NK-92 treated with Interleukin-12 subunit alpha and Interleukin-12 subunit beta, amount 100 ng/mL, for 24 hours (cell line): ENCODE data around the gene UHMK1.
A peak's percentile ranks its signal among the peaks of the same experiment; 100 is the strongest.
"Not testable (repeated sequence)": the region's sequence is repeated elsewhere in the genome, so short reads cannot be mapped to it uniquely, and the experiment has no call there.

ENCODE experiments used
- DNase-seq: peaks from one replicate; lab custom pipeline; 2025; lab: John Stamatoyannopoulos, UW

UHMK1 gene, protein sequence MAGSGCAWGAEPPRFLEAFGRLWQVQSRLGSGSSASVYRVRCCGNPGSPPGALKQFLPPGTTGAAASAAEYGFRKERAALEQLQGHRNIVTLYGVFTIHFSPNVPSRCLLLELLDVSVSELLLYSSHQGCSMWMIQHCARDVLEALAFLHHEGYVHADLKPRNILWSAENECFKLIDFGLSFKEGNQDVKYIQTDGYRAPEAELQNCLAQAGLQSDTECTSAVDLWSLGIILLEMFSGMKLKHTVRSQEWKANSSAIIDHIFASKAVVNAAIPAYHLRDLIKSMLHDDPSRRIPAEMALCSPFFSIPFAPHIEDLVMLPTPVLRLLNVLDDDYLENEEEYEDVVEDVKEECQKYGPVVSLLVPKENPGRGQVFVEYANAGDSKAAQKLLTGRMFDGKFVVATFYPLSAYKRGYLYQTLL

DNA sequence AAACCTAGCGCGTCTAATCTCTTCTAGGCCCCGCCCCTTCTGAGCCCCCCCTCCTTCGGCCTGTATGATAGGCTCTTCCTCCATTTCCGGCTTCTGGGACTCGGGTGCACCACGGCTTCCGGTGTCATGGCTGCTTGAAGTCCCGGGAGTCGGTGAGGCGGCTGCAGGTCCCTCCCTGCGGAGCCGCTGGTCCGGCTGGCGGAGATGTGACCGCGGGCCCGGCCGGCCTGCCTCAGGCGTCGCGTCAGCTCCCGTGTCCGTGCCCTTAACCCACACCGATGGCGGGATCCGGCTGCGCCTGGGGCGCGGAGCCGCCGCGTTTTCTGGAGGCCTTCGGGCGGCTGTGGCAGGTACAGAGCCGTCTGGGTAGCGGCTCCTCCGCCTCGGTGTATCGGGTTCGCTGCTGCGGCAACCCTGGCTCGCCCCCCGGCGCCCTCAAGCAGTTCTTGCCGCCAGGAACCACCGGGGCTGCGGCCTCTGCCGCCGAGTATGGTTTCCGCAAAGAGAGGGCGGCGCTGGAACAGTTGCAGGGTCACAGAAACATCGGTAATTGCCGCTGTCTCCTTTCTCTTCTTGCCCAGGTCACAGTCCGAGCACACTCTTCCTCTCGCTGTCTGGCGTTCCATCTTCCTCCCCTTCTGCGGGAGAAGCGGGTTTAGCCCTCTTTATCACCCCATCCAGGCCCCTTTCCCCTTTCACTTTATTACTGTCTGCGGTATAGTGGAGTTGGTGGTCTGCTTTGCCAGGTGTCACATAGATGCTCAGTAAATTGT, at the start of gene UHMK1:
TSS of gene UHMK1 (plus strand) at position 96 of the 773 bp plus-strand sequence. CDS start at position 279, 183 bp downstream.
- DNase-seq, result peak; percentile 81

DNA sequence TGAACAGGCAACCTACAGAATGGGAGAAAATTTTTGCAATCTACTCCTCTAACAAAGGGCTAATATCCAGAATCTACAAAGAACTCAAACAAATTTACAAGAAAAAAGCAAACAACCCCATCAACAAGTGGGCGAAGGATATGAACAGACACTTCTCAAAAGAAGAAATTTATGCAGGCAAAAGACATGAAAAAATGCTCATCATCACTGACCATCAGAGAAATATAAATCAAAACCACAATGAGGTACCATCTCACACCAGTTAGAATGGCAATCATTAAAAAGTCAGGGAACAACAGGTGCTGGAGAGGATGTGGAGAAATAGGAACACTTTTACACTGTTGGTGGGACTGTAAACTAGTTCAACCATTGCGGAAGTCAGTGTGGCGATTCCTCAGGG, 43.3 kb upstream of the UHMK1 start:
- DNase-seq, result not testable (repeated sequence)

DNA sequence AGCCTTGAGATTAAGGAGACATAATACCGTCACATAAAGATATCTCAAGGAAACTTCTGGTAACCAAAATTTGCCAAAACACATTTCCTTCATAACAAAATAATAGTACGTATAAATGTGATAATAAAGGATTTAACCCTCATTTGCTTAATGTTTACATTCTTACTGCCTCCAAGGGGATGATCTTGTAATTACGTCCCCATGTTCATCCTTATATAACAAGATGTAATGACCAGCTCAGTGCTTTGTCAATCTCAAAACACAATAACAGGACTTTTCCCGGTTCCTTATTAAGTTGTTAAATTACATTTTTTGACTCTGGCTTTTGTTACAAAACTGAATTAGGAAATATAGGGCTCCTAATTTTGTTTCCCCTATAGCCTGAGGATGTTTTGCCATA, 41.3 kb upstream of the UHMK1 start:
- no peak for DNase-seq

DNA sequence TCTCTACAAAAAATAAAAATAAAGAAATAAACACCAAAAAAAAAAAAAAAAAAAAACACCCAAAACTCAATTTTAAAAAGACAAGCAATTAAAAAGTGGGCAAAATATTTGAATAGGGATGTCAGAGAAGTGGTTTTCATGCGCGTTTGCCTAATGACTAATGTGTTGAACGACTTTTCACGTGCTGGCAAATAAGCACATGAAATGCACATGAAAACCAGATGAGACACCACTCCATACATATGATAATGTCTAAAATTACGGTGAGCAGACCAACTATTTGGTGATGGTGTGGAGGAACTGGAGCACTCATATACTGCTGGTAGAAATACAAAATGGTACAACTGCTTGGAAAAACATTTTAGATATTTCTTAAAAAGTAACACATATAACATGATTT, 39.4 kb upstream of the UHMK1 start:
- no peak for DNase-seq

DNA sequence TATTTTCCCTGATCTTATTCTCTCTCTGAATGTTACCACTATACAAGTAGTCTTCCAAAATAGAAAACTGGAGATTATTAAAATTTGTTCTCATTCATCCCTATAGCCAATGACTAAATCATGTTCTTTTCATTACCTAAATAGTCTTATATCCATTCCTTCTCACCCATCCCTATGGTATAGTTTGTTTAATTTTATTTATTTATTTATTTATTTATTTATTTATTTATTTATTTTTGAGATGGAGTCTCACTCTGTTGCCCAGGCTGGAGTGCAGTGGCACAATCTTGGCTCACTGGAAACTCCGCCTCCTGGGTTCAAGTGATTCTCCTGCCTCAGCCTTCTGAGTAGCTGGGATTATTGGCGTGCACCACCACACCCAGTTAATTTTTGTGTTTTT, 35.2 kb upstream of the UHMK1 start:
- DNase-seq, result not testable (repeated sequence)

DNA sequence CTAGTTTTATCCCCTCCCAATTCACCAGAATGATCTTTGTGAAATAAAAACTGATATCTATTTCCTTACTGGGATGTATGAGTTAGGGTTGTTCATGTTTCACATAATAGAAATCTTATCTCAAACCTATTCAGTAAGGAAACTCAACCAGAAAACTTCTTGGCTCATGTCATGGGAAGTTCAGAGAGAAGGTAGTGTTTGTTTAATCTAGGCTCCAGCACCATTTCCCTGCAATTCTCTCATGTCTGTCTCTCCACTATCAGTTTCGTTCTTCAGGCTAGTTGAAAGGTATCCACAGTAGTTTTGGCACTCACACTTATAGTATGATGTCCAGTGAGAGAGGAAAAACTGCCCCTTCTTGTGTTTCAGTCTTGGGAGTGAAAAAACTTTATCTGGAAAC, 34.6 kb upstream of the UHMK1 start:
- DNase-seq, result no peak

DNA sequence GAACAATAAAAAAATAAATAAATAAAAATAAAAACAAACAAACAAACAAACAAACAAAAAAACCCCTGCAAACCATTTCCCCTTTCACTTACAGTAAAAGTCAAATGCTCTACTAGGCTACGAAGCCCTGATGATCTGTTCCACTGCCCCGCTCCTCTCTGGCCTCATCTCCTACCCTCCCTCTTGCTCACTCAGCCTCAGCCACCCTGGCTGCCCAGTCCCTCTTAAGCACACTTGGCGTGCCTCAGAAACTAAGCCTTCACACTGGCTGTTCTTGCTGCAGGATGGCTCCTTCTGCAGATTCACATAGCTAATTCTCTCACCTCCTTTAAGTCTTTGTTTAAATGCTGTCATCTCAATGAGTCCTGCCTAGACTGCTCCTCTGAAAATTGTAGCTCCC, 30.8 kb upstream of the UHMK1 start:
- DNase-seq, result no peak

DNA sequence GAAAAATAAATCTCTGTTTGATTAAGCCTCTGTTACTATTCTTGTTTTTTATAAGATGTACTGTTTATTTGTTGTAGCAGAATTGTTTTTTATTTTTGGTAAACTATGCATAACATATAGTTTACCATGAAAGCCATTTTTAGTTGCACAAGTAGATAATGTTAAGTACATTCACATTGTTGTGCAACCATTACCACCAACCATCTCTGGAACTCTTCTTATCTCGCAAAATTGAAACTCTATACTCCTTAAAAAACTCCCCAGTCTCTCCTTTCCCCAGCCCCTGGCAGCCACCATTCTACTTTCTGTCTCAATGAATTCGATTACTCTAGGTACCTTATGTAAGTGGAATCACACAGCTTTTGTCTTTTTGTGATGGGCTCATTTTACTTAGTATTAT, 27.4 kb upstream of the UHMK1 start:
- DNase-seq, result no peak

DNA sequence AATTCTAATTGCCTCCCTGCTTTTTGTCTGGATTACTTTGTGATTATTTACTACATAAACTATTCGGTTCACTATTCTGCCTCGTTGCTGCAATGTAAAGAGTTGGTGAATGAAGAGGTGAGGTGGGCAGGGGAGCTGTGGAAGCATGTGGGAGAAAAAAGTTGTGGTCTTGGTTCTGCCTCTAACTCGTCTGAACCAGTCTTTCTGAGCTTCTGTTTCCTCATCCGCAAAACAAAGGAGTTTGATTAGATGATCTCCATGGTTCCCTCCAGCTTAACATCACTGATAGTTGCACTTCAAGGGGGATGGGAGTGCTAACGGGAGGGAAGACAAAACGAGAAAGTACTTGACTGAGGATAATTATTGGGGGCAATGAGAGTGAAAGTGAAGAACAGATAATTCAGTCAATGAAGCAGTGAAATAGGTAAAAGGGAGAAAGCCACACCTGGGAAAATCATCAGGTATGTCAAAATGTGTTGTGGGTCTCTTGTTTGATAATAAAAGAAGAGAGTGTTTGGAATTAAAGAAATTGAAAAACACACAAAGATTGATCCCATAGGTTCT, 26.2 kb upstream of the UHMK1 start:
- no peak for DNase-seq

DNA sequence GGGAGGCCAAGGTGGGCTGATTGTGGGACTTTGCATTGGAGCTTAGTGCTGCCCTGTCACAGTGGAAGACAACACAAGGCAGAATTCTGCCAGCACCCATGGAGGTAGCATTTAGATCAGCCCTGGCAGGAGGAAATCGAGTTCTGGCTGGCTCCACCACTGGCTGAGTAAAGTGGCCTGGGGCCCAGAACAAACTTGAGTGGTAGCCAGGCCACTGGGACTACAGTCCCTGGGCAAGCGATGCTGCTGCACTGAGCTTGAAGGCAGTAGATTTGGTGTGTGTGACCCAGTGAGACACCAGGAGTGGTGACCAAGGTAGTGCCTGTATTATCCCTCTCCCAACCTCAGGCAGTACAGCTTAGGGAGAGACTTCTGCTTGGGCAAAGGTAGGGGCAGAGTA, 22.5 kb upstream of the UHMK1 start:
- DNase-seq, result no peak

DNA sequence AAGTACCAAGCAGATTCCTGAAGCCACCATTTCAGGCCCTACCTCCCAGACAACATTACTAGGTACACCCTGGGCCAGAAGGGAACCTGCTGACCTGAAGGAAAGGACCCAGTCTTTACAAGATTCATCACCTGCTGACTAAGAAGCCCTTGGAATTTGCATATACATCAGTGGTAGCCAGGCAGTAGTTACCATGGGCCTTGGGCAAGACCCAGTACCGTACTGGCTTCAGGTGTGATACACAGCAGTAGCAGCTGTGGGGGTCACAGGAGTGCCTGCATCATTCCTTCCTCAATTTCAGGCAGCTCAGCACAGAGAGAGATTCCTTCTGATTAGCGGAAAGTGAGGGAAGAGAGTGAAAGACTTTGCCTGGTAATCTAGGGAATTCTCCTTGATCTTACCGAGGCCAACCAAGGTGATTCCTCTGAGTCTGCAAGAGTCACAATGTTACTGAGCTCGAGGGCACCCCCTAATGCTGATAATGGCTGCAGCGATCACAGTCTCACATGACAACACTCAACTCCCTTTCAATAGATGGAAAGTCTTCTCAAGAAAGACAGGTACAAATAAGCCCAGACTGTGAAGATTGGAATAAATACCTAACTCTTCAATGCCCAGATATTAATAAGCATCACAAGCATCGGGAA, 22.0 kb upstream of the UHMK1 start:
- DNase-seq, result no peak

DNA sequence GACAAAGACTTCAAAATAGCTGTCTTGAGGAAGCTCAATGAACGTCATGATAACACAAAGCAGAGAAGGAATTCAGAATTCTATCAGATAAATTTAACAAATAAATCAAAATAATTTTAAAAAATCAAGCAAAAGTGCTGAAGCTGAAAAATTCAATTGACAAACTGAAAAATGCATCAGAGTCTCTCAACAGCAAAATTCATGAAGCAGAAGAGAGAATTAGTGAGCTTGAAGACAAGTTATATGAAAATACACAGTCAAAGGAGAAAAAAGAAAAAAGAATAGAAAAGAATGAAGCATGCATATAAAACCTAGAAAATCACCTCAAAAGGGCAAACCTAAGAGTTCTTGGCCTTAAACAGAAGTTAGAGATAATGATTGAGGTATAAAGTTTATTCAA, 21.0 kb upstream of the UHMK1 start:
- no peak for DNase-seq

DNA sequence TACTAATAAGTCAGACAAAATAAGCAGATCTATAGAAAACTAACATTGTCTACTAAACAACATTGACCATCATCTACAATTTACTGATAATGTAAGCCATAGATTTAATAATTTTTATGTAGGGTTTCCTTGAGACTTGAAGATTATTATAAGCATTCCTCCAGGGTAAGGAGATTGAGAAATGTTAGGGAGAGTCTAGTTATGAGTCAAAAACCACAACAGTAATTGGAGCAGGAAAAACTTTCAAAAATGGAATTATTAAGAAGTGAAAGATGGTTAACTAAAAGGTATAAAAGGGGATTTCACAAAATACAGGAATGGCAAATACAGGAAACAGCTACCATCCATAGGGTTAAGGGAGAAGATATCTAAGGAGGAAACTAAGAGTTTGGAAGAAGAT, 12.4 kb upstream of the UHMK1 start:
- no peak for DNase-seq

DNA sequence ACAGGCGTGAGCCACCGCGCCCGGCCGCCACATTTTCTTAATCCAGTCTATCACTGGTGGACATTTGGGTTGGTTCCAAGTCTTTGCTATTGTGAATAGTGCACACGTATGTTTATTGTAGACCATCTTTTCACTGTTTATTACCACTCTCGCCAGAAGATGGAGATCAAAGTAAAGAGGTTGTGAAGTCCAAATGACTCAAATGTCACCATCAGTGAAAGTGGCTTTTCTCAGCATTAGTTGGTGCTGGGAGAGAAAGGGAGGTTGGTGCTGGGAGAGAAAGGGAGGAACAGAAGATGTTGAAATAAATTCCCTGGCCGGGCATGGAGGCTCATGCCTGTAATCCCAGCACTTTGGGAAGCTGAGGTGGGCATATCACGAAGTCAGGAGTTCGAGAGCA, 10.4 kb upstream of the UHMK1 start:
- no peak for DNase-seq

DNA sequence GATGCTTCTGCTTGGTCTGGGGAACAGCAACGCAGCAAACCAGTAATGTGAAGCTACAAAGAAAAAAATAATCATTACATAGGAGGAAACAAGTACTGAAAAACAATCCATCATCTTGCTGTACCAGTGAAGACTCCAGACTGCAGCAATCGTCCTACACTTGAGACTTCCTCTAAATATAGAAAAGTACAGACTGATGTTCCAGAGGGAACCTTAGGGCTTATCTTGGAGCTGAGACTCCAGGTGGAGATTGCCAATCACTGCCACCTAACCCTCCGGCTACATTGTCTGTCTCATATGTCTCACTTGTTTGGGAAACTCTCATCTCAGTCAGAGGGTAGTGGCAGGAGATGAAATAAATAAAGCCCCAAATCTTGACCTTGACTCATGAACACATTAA, 9.4 kb upstream of the UHMK1 start:
- no peak for DNase-seq

DNA sequence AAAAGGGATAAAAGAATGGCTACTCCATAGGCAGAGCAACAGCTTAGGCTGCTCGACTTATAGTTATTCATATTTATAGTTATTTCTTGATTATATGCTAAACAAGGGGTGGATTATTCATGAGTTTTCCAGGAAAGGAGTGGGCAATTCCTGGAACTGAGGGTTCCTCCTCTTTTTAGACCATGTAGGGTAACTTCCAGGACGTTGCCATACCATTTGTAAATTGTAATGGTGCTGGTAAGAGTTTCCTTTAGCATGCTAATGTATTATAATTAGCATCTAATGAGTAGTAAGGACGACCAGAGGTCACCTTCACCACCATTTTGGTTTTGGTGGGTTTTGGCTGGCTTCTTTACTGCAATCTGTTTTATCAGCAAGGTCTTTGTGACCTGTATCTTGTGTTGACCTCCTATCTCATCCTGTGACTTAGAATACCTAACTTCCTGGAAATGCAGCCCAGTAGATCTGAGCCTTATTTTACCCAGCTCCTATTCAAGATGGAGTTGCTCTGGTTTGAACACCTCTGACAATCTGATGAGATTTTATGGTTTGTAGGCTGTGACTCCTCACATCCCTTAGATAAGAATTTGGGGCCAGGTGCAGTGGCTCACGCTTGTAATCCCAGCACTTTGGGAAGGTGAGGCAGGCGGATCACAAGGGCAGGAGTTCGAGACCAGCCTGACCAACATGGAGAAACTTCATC, 1.9 kb upstream of the UHMK1 start:
- DNase-seq, result not testable (repeated sequence)

DNA sequence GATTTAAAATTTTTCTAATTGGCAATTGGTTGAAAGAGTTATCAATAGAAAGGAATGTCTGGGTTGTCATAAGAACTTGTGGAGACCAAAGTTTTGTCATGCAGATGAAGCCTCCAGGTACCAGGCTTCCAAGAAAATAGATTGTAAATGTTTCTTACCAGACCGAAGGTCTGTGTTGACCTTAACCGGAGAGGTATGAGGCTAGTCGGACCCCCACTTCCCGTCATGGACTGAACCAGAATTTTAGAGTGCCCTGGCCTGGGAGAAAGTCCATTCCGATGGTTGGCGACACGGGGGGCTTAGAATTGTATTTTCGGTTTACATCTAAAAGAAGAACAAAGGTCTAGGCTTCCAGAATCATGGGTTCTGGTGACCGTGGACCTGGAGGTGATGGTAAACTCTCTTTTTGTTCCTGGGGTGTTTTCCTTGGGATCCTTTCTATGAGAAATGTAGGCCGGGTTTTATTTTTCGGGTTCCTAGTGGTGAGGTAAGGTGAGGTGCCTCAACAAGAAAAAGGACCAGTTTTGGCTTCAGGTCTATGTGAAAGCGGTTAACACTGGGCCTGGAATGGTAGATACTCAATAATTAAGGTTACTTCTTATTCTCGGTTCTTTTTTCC, 405 bp upstream of the UHMK1 start:
- DNase-seq, result no peak

DNA sequence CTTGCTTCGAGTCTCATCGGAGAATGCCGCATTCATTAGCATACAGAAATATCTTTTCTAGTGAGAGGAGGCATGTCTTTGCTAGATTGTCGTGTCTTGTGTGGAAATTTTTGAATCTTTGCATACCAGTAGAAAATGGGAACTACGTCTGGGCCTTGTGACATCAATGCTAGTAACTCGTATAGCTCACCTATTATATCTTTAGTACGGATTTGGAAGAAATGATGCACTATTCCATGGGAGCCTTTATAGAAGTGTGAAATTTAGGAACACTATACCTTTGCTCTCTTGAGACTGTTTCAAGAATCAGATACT, 835 bp downstream of the UHMK1 start:
- DNase-seq, result no peak

DNA sequence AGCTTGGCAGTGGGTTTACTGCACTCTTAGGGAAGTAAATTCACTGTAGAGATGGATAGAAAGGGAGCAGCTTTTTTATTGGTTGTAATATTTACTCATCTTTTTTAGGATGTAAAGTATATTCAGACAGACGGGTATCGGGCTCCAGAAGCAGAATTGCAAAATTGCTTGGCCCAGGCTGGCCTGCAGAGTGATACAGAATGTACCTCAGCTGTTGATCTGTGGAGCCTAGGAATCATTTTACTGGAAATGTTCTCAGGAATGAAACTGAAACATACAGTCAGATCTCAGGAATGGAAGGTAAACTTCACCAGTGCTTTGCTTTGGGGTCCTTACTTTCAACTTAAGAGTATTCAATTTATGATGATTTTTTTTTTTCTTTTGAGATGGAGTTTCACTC, 3.2 kb downstream of the UHMK1 start:
- no peak for DNase-seq

DNA sequence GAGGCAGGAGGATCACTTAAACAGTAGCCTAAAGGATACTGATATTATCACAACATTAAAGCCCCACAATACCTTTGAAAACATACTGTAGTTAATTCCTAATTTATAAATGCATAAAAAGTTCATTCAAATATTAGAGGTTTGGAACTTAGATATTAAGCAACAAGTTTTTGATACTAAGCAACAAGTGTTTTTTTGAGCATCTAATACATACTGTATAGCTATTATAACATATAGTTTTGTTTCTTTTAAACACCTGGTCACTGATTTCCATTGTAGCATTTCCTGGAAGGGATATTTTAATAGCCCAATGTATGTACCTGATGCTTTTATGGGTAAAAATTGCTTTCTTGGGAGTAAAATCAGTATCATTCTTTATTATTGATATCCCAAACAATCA, 4.5 kb downstream of the UHMK1 start:
- no peak for DNase-seq

DNA sequence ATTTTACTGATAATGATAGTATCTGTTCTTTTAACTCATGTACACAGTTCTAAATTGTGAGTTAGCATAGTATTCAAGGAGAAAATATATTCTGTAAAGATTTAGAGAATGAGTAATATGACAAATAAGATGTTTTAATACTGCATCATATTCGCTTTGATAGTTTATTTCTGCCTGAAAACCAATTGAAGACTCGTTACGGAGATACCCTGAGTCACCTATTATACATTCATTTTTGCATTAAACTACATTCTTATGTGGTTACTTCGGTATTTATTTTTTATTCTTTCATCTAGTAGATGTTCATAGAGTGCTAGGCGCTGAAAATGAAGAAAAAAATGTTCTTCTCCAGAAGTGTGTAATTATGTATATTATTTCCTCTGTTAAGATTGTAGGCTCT, 5.3 kb downstream of the UHMK1 start:
- DNase-seq, result no peak

DNA sequence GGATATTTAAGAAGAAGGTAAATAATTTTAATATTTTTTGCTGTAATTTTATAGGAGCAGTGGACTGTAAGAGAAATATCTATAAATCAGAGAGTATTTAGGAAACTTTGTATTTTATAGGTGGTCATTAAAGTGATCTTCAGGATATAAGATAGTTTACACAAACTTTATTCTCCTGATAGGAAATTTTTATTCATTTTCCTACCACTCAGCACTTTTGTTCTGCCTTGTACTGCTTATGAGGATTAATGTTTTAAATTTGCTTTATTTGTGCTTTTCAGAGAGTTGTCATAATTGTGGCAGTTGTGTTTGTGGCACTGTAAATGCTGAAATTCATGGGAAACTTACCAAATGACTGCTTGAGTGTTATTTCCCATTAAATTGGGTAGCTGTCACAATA, 29.7 kb downstream of the UHMK1 start:
- no peak for DNase-seq
